Esophagus (tissue), 2 donors: ENCODE measurements around the gene EVX1. TPM values are rescaled to one million over a fixed set of nuclear protein-coding genes. Genes with fewer than 3 reads are reported as not detected.

Experiments used
- H3K27ac ChIP-seq, 2 donors: one replicate each; pipeline ENCODE4 v1.5.1; 2013; ENCODE audit warnings: low read depth in 2 of 2, mild to moderate bottlenecking in 2 of 2, inconsistent platforms in 1 of 2, low read length in 1 of 2, moderate library complexity in 1 of 2
- H3K27me3 ChIP-seq, 2 donors: one replicate each; pipeline ENCODE4 v1.6.1; 2013; ENCODE audit warnings: low read length in 2 of 2, control low read depth in 1 of 2, mild to moderate bottlenecking in 1 of 2; ENCODE audit not compliant: insufficient read depth in 2 of 2, control insufficient read depth in 1 of 2
- H3K36me3 ChIP-seq, 2 donors: one replicate each; pipeline ENCODE4 v1.6.1; 2013; ENCODE audit warnings: low read length in 1 of 2; ENCODE audit not compliant: control insufficient read depth in 2 of 2, insufficient read depth in 2 of 2
- H3K4me1 ChIP-seq, 2 donors: one replicate each; pipeline ENCODE4 v1.6.1; 2013; ENCODE audit warnings: low read length in 1 of 2; ENCODE audit not compliant: control insufficient read depth in 2 of 2, insufficient read depth in 2 of 2
- H3K4me3 ChIP-seq, 2 donors: one replicate each; pipeline ENCODE4 v1.5.1; 2013; ENCODE audit warnings: low read length in 2 of 2, mild to moderate bottlenecking in 2 of 2, low read depth in 1 of 2, moderate library complexity in 1 of 2
- H3K9me3 ChIP-seq, 2 donors: one replicate each; pipeline ENCODE4 v1.6.1; 2013; ENCODE audit warnings: mild to moderate bottlenecking in 2 of 2, low read depth in 1 of 2, low read length in 1 of 2, moderate library complexity in 1 of 2; ENCODE audit not compliant: control insufficient read depth in 2 of 2, insufficient read depth in 1 of 2
- WGBS, 2 donors: extraction: QIAGEN DNeasy Blood & Tissue Kit; methylation state at CpG; one replicate each; pipeline ENCODE4 v1.1.7; 2013; 5-methylcytosine and 5-hydroxymethylcytosine counted together
- polyA plus RNA-seq, 2 donors: library from polyadenylated mRNA; stranded (reverse); fragments of 200-250 nt; gene quantifications; one replicate each; pipeline ENCODE4 v1.2.3, GENCODE V29; 2013
- donor health status: healthy with polysubstance abuse.
- donor health status: Bipolar disorder and iron deficiency.

Gene EVX1
- polyA plus RNA-seq, 2 donors = not detected

DNA sequence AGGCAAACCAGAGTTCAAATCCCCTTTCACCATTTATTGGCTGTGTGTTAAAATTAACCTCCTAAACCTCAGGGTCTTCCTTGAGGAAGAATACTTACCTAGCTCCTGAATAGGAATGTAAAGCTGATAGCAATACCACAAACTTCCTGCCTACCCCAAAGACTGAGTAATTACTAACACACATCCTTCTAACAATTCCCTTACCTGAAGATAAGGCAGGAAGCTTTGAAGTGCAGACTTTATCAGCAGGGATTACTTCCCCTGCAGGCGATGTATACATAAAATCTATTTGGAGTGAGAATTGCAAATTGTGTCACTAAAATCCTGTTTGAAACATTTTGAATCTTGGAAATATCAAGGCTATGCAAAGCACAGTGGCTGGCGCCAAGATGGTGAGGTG is 21.2 kb downstream of the EVX1 start:
- Histone ChIP-seq H3K4me1 (no peaks in the 10 kb centered on the region), H3K36me3 (no peaks in the 10 kb centered on the region), H3K9me3 (no peaks in the 10 kb centered on the region), H3K4me3 (no peak overlapping the region), H3K27ac (no peak overlapping the region), H3K27me3 (no peaks in the 10 kb centered on the region)
- WGBS, 2 donors = 68 to 73% methylated on average over 2 of the region's 2 CpGs

DNA sequence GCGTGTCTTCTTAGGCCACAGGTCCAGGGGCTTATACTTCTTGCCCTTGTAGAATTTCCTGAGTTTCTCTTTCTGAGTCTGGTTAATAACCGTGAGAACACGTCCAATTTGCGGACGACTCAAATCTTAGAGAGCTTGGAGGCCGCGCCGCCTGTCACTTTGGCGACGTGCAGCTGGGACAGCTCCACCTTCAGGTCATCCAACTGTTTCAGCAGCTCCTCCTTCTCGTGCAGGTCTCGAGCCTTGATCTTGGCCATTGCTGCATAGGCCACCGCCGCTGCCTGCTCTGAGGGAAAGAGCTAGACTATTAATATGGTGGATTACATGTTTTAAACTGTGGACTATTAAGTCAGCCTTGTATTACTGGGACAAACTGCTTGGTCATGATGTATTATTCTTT is 26.9 kb downstream of the EVX1 start:
- H3K27me3 ChIP-seq = no peaks in the 10 kb centered on the region
- no peak overlapping the region for H3K27ac ChIP-seq
- WGBS, 2 donors = 82 to 86% methylated on average over 14 of the region's 14 CpGs
- H3K4me1 ChIP-seq = no peaks in the 10 kb centered on the region
- H3K9me3 ChIP-seq = peaks cover 0 to 6% of the 10 kb centered on the region in 2 donors
- H3K36me3 ChIP-seq = no peaks in the 10 kb centered on the region
- no peak overlapping the region for H3K4me3 ChIP-seq

DNA sequence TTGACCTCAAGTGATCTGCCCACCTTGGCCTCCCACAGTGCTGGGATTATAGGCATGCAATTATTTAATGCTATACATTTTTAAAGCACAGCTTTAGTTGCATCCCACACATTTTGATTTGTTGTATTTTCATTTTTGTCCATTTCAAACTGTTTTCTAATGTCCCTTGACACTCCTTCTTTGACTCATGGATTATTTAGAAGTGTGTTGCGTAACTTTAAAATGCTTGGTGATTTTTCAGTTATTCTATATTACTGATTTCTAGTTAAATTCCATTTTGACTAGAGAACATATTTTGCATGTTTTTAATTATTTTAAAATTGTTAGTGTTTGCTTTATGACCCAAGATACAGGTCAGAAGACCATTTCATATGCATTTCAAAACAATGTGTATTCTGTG is 28.8 kb downstream of the EVX1 start:
- H3K4me1 ChIP-seq = no peaks in the 10 kb centered on the region
- no peak overlapping the region for H3K4me3 ChIP-seq
- H3K27ac ChIP-seq = no peak overlapping the region
- no peaks in the 10 kb centered on the region for H3K36me3 ChIP-seq
- 94 to 95% methylated on average over 1 of the region's 1 CpG for WGBS, 2 donors
- H3K9me3 ChIP-seq = peaks cover 0 to 6% of the 10 kb centered on the region in 2 donors
- no peaks in the 10 kb centered on the region for H3K27me3 ChIP-seq

DNA sequence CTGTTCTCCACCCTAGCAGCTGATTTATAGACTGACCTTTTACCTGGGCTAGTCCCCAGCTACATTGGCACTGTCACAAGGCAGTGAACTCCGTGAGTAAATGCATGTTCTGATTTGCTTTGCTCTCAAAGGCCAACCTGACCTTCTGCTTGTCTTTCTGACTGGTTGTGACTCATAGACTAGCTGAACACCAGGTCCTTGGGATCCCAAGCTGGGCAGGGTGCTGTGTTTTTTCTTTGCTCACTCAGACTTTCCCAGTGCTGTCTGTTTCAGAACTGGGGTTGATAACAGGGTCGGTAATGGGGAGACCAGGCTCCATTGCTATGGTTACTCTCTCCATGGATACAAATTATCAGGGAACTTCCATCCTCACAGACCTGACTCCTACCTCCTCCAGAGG is 35.0 kb downstream of the EVX1 start:
- Histone ChIP-seq H3K4me1 (no peaks in the 10 kb centered on the region), H3K36me3 (no peaks in the 10 kb centered on the region), H3K27ac (peak overlapping the region in 1 of 2 donors; percentile 66), H3K27me3 (no peaks in the 10 kb centered on the region), H3K4me3 (no peak overlapping the region), H3K9me3 (peaks cover 0 to 1% of the 10 kb centered on the region in 2 donors)
- 29 to 41% methylated on average over 2 of the region's 2 CpGs for WGBS, 2 donors

DNA sequence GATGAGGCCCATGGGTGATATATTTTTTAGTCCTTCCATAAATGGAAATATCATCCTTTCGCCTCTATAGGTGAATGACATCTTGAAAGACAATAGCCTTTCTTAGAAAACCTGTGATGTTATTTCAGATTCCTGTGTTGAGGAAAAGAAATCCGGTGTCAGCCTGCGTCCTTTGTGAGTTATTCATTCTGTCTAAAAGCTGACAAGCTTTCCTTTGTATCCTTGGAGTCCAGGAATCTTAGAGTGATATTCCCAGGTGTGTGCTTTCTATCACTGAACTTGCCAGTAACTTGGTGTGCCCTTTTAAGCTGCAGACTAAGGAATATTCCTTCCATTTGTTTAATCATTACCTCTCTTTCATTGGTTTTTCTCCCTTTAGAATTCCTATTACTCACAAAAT is 41.0 kb downstream of the EVX1 start:
- Histone ChIP-seq H3K4me3 (no peak overlapping the region), H3K4me1 (no peaks in the 10 kb centered on the region), H3K27me3 (no peaks in the 10 kb centered on the region), H3K36me3 (no peaks in the 10 kb centered on the region), H3K27ac (no peak overlapping the region), H3K9me3 (no peaks in the 10 kb centered on the region)
- 53 to 60% methylated on average over 3 of the region's 3 CpGs for whole genome bisulfite sequencing, 2 donors

DNA sequence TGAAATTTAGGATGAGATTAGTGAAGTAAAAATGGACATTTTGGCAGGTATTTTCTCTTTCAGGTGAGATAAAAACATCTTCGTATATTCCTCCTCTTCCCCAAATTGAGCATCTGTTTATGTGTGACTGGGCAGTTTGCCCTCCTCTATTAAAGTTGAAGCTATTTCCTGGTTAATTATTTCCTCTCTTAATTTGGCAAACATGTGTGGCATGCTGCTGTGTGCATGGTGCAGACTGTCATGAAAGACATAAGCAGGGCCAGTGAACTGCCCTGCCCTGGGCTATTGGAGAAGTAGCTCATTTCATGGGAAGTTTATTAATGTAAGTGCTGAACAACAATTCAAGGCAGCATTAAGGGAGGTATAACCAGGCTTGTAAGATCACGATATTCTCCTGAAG is 52.6 kb downstream of the EVX1 start:
- no peaks in the 10 kb centered on the region for H3K9me3 ChIP-seq
- no peaks in the 10 kb centered on the region for H3K27me3 ChIP-seq
- H3K4me3 ChIP-seq = no peak overlapping the region
- 67 to 77% methylated on average over 2 of the region's 2 CpGs for WGBS, 2 donors
- no peaks in the 10 kb centered on the region for H3K36me3 ChIP-seq
- H3K4me1 ChIP-seq = no peaks in the 10 kb centered on the region
- H3K27ac ChIP-seq = no peak overlapping the region

DNA sequence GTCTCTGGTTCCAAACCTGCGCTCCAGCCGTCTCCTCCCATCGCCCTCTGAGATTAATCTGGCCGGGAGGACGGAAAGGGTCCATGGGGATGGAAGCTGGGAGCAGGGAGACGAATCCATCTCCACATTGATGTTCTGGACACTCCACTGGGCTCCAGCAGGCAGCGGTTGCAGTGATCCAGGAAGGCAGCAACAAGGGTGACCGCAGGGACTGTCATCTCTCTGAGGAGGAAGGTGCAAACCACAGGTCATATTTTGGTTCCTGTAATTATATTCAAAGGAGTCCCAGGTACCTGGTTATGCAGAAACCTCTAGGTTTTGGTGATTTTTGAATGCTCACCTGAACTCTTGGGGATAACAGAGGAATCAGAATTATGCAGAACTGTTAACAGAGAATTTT is 54.8 kb downstream of the EVX1 start:
- H3K4me1 ChIP-seq = no peaks in the 10 kb centered on the region
- no peak overlapping the region for H3K27ac ChIP-seq
- no peak overlapping the region for H3K4me3 ChIP-seq
- no peaks in the 10 kb centered on the region for H3K27me3 ChIP-seq
- no peaks in the 10 kb centered on the region for H3K9me3 ChIP-seq
- WGBS, 2 donors = 68 to 70% methylated on average over 8 of the region's 8 CpGs
- no peaks in the 10 kb centered on the region for H3K36me3 ChIP-seq

Other genes with a start within 250 kb of the EVX1 start
- gene HOXA1, start 146.8 kb upstream of the EVX1 start, polyA plus RNA-seq = 1 to 10 TPM; 1.5 to 2.1 TPM
- 1 to 10 TPM; 1.8 to 2.3 TPM for gene HOXA2, start 140.1 kb upstream of the EVX1 start, polyA plus RNA-seq
- 1 to 10 TPM; 7.6 to 8.6 TPM for gene HOXA4, start 112.0 kb upstream of the EVX1 start, polyA plus RNA-seq
- 1 to 10 TPM; 1.7 to 3.5 TPM for gene HOXA5, start 99.1 kb upstream of the EVX1 start, polyA plus RNA-seq
- under 1 TPM; 0.19 to 0.69 TPM for gene HOXA6, start 95.0 kb upstream of the EVX1 start, polyA plus RNA-seq
- gene HOXA3, start 90.2 kb upstream of the EVX1 start, polyA plus RNA-seq = 1 to 10 TPM; 3.3 to 4.3 TPM
- 1 to 10 TPM; 1.5 to 1.8 TPM for gene HOXA7, start 86.1 kb upstream of the EVX1 start, polyA plus RNA-seq
- gene HOXA9, start 77.3 kb upstream of the EVX1 start, polyA plus RNA-seq = under 1 TPM; 0.49 TPM
- under 1 TPM; 0.09 to 0.16 TPM for gene HOXA10, start 68.5 kb upstream of the EVX1 start, polyA plus RNA-seq
- gene HOXA11, start 57.6 kb upstream of the EVX1 start, polyA plus RNA-seq = not detected
- not detected for gene HOXA13, start 42.7 kb upstream of the EVX1 start, polyA plus RNA-seq